ENCODE data around the gene CFAP45. TPM values are rescaled to one million over a fixed set of nuclear protein-coding genes. Genes with fewer than 3 reads are reported as not detected.
A peak's percentile ranks its signal among the peaks of the same experiment; 100 is the strongest.

Gene CFAP45
- total and polyA plus RNA-seq, 2 donors from 2014 or later = 1.0 to 14.2 TPM

DNA sequence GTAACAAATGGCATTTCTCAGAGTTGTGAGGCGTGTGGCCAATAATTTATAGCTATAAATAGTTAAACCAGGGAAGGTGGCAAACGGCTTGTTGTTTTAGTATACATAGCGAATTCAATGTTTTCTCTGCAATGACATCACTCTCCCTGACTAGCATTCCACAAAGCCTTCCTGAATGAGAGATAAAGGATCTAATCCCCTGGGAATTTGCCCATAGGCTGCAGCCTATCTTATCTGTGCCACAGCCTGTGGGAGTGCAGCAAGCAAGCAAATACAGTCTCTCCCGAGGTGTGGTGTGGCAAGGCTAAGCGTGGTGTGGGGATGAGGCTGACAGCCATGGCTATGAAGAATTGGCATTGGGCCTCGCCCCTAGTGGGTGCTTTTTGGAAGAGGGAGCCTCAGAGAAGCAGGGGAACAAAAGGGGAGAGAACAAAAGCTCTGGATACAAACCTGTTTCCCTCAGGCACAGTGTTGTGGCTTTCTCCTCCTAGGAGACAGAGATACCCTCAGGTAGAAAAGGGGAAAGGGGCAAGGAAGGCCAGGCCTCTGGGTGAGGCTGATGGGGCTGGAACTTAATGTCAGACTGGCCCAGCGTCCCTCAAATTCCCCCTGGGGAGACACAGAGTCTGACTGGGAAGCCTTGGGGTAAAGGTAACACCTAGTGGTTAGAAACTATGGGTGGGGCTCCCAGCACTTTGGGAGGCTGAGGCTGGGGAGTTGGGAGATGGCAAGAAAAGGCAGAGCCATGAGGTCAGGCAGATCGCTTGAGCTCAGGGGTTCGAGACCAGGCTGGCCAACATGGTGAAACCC lies 16.5 kb upstream of the CFAP45 start:
- intact Hi-C loops (cut with DNase I) = no loop called here
- H3K9me3 ChIP-seq (ENCODE audit: control insufficient read depth in 2 of 3, insufficient read depth in 1 of 3, low read length in 3 of 3) = no peaks in the 10 kb centered on the region
- peaks cover 0 to 12% (median 0%) of the 10 kb centered on the region in 3 donors for H3K4me1 ChIP-seq (ENCODE audit: control insufficient read depth in 2 of 3, insufficient read depth in 2 of 3, low read depth in 1 of 3, low read length in 3 of 3)
- no peaks in the 10 kb centered on the region for H3K27me3 ChIP-seq (ENCODE audit: control insufficient read depth, insufficient read depth, low read length)
- H3K4me3 ChIP-seq (ENCODE audit: low read length in 3 of 3) = no peak overlapping the region
- H3K27ac ChIP-seq (ENCODE audit: low read depth in 2 of 2, low read length in 2 of 2) = peak overlapping the region; percentile 29 to 42
- FAIRE-seq (no peak), DNase-seq (peak in 4 of 5 donors; percentile 38 to 71 (median 65))
- TF ChIP-seq, protein P1, sequence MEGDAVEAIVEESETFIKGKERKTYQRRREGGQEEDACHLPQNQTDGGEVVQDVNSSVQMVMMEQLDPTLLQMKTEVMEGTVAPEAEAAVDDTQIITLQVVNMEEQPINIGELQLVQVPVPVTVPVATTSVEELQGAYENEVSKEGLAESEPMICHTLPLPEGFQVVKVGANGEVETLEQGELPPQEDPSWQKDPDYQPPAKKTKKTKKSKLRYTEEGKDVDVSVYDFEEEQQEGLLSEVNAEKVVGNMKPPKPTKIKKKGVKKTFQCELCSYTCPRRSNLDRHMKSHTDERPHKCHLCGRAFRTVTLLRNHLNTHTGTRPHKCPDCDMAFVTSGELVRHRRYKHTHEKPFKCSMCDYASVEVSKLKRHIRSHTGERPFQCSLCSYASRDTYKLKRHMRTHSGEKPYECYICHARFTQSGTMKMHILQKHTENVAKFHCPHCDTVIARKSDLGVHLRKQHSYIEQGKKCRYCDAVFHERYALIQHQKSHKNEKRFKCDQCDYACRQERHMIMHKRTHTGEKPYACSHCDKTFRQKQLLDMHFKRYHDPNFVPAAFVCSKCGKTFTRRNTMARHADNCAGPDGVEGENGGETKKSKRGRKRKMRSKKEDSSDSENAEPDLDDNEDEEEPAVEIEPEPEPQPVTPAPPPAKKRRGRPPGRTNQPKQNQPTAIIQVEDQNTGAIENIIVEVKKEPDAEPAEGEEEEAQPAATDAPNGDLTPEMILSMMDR (IDR thresholded peaks at IDR 0.05; ENCODE audit: borderline replicate concordance, extremely low read depth, insufficient read depth) = no peak
- peaks cover 0 to 28% (median 19%) of the 10 kb centered on the region in 3 donors for H3K36me3 ChIP-seq (ENCODE audit: control insufficient read depth in 2 of 3, insufficient read depth in 3 of 3, low read length in 3 of 3)
- H3K9ac ChIP-seq (ENCODE audit: low read length in 3 of 3) = no peak overlapping the region

DNA sequence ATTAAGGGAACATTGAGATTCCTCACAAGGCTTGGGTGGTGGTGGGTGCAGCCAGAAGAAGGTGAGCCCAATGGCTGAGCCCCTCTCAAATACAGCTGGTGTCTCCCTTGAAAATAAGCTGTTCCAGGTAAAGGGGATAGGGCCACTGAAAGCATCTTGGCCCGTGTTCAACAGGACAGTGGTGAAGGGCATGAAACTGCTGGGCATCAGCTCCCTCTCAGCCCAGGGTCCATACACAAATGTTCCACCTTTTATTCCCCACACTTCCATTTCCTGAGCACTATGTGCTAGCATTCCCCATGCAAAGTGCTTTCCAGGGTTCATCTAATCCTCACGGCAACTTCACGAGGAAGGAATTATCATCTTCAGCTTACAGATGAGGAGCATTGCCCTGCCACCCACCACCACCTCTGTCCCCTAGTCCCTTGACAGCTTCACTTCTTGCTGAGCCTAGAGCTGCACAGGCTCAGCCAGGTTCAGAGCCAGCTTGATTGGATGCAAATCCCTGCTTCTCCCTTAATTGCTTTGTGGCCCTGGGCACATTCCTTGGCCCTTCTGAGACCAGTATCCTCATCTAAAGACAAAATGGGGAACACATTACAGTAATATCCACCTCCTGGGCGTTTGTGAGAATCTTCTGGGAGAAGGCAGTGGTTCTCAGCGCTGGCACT lies 15.7 kb upstream of the CFAP45 start:
- Histone ChIP-seq H3K9me3 (ENCODE audit: control insufficient read depth in 2 of 3, insufficient read depth in 1 of 3, low read length in 3 of 3) (no peaks in the 10 kb centered on the region), H3K4me1 (ENCODE audit: control insufficient read depth in 2 of 3, insufficient read depth in 2 of 3, low read depth in 1 of 3, low read length in 3 of 3) (peaks cover 0 to 16% (median 0%) of the 10 kb centered on the region in 3 donors), H3K4me3 (ENCODE audit: low read length in 3 of 3) (no peak overlapping the region), H3K27me3 (ENCODE audit: control insufficient read depth, insufficient read depth, low read length) (no peaks in the 10 kb centered on the region), H3K9ac (ENCODE audit: low read length in 3 of 3) (no peak overlapping the region), H3K36me3 (ENCODE audit: control insufficient read depth in 2 of 3, insufficient read depth in 3 of 3, low read length in 3 of 3) (peaks cover 0 to 27% (median 19%) of the 10 kb centered on the region in 3 donors), H3K27ac (ENCODE audit: low read depth in 2 of 2, low read length in 2 of 2) (no peak overlapping the region)
- DNase-seq = no peak
- FAIRE-seq = no peak
- intact Hi-C loops (cut with DNase I) = no loop called here
- TF ChIP-seq, protein P1 (IDR thresholded peaks at IDR 0.05; ENCODE audit: borderline replicate concordance, extremely low read depth, insufficient read depth) = no peak

DNA sequence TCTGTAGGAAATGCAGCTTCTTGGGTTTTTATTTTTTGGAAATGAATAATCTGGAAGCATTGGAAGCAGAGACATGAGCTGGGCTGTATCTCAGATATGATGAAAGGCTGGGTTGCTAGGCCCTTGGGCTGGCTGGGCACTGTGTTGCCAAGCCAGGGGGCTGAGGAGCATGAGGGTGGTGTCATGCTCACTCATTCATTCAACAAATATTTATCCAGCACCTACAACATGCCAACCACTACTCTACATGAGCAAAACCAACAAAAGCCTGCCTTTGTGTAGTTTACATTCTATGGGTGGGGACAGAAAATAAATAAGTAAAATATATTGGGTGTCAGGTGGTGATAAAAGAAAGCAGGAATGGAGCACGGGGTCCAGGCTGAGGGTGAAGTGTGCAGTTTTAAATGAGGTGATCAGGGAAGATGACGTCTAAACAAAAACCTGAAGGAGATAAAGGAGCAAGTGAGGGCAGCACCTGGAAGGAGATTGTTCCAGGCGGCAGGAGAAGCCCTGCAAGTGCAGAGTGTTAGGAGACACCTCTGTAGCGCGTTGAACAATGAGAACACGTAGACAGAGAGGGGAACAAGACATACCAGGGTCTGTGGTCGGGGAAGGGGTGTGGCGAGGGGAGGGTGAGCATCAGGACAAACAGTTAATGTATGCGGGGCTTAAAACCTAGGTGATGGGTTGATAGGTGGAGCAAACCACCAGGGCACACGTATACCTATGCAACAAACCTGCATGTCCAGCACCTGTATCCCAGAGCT lies 14.5 kb upstream of the CFAP45 start:
- H3K9me3 ChIP-seq (ENCODE audit: control insufficient read depth in 2 of 3, insufficient read depth in 1 of 3, low read length in 3 of 3) = no peaks in the 10 kb centered on the region
- H3K36me3 ChIP-seq (ENCODE audit: control insufficient read depth in 2 of 3, insufficient read depth in 3 of 3, low read length in 3 of 3) = peaks cover 0 to 21% (median 12%) of the 10 kb centered on the region in 3 donors
- FAIRE-seq (no peak), DNase-seq (no peak)
- no peak overlapping the region for H3K9ac ChIP-seq (ENCODE audit: low read length in 3 of 3)
- no peaks in the 10 kb centered on the region for H3K27me3 ChIP-seq (ENCODE audit: control insufficient read depth, insufficient read depth, low read length)
- TF ChIP-seq, protein P1 (IDR thresholded peaks at IDR 0.05; ENCODE audit: borderline replicate concordance, extremely low read depth, insufficient read depth) = no peak
- no peak overlapping the region for H3K4me3 ChIP-seq (ENCODE audit: low read length in 3 of 3)
- intact Hi-C loops (cut with DNase I) = no loop called here
- H3K4me1 ChIP-seq (ENCODE audit: control insufficient read depth in 2 of 3, insufficient read depth in 2 of 3, low read depth in 1 of 3, low read length in 3 of 3) = peaks cover 0 to 21% (median 0%) of the 10 kb centered on the region in 3 donors
- H3K27ac ChIP-seq (ENCODE audit: low read depth in 2 of 2, low read length in 2 of 2) = no peak overlapping the region

All from kidney (tissue), 14 donors.